Stomach (tissue), 4 donors: ENCODE measurements around the gene STXBP5.

Source experiments
- CTCF ChIP-seq, 7 experiments: fragments of 450-650 bp in 4 of 7; fragments of 200-600 bp in 3 of 7; sonication (generic) in 3 of 7; IDR thresholded peaks; one replicate each; pipeline ENCODE4 v1.5.1; 2016 to 2019; ENCODE audit warnings: antibody characterized with exemption in 7 of 7, control low read depth in 2 of 7, mild to moderate bottlenecking in 1 of 7
- POLR2A ChIP-seq, 4 donors: fragments of 450-650 bp; IDR thresholded peaks; one replicate each; pipeline ENCODE4 v1.6.1; 2016; ENCODE audit warnings: antibody characterized with exemption in 4 of 4, control low read depth in 2 of 4, mild to moderate bottlenecking in 1 of 4, moderate library complexity in 1 of 4
- POLR2AphosphoS5 ChIP-seq, 3 donors: sonication (generic); formaldehyde crosslinking; IDR thresholded peaks; one replicate each; pipeline ENCODE4 v1.6.1; 2016; ENCODE audit warnings: antibody characterized with exemption in 3 of 3

- TF ChIP-seq CTCF (IDR thresholded peaks at IDR 0.05): no peak
- no peak for TF ChIP-seq POLR2A (IDR thresholded peaks at IDR 0.05)
- TF ChIP-seq POLR2AphosphoS5 (IDR thresholded peaks at IDR 0.05): no peak
Observed at GRCh38 chr6:147267658-147268057, 63.4 kb downstream of the STXBP5 start.
